Esophagus squamous epithelium (tissue), 5 donors: ENCODE data around the gene DNM3. TPM values are rescaled to one million over a fixed set of nuclear protein-coding genes. Genes with fewer than 3 reads are reported as not detected.

Experiments
- DNase-seq: peaks from one replicate; lab custom pipeline; 2025; lab: John Stamatoyannopoulos, UW
- H3K27ac ChIP-seq, 4 donors: fragments of 200-600 bp; sonication (generic); one replicate each; pipeline ENCODE4 v1.5.1; 2016 to 2019; ENCODE audit warnings: mild to moderate bottlenecking in 1 of 4
- H3K27me3 ChIP-seq, 4 donors: fragments of 200-600 bp; sonication (generic); 1 replicate in 3 of 4; 2 replicates in 1 of 4; pipeline versions ENCODE4 v1.5.1 to v1.6.0; 2017 to 2021; ENCODE audit warnings: antibody characterized with exemption in 1 of 4
- H3K36me3 ChIP-seq, 3 donors: fragments of 200-600 bp; sonication (generic); one replicate each; pipeline ENCODE4 v1.5.1; 2016 to 2019
- H3K4me1 ChIP-seq, 3 donors: fragments of 200-600 bp; sonication (generic); one replicate each; pipeline ENCODE4 v1.5.1; 2017 to 2019
- H3K4me3 ChIP-seq, 4 donors: fragments of 200-600 bp; sonication (generic); 1 replicate in 3 of 4; 2 replicates in 1 of 4; pipeline ENCODE4 v1.5.1; 2016 to 2019; ENCODE audit warnings: mild to moderate bottlenecking in 2 of 4, moderate library complexity in 1 of 4
- H3K9me3 ChIP-seq, 3 donors: fragments of 200-600 bp; sonication (generic); one replicate each; pipeline ENCODE4 v1.5.1; 2016 to 2019
- CTCF ChIP-seq, 6 experiments: fragments of 450-650 bp in 4 of 6; fragments of 200-600 bp in 2 of 6; sonication (generic) in 2 of 6; IDR thresholded peaks; one replicate each; pipeline ENCODE4 v1.5.1; 2016 to 2019; ENCODE audit warnings: antibody characterized with exemption in 6 of 6, mild to moderate bottlenecking in 4 of 6, moderate library complexity in 4 of 6
- POLR2A ChIP-seq, 4 donors: fragments of 450-650 bp; IDR thresholded peaks; one replicate each; pipeline ENCODE4 v1.6.1; 2017; ENCODE audit warnings: antibody characterized with exemption in 4 of 4, mild to moderate bottlenecking in 4 of 4, moderate library complexity in 3 of 4
- WGBS, 2 donors: methylation state at CpG; one replicate each; pipeline ENCODE4 v1.1.5; 2018; 5-methylcytosine and 5-hydroxymethylcytosine counted together
- intact Hi-C: fragments of 100-400 bp; cut with DNase I; formaldehyde crosslinking; loops from one replicate; pipeline ENCODE4 v1.15.0; 2022
- total RNA-seq, 4 donors: library from RNA; depleted of rRNA; stranded (reverse); fragments of >200 nt; gene quantifications; one replicate each; pipeline ENCODE4 v1.1.0, GENCODE V29; 2016
- donor health status: DM: yes; HTN: yes; CAD: no.

The DNM3 gene
- total RNA-seq, 4 donors from 2014 or later = 0.91 to 3.2 (median 1.8) TPM

GRCh38 chr1:171919891-171920887 is 78.9 kb downstream of the DNM3 start:
- intact Hi-C loops = no loop called here
- WGBS, 2 donors = 80 to 83% methylated on average over 5 of the region's 5 CpGs
- H3K9me3 ChIP-seq = no peaks in the 10 kb centered on the region

GRCh38 chr1:171922999-171923398 is 81.7 kb downstream of the DNM3 start:
- no peaks in the 10 kb centered on the region for H3K4me1 ChIP-seq
- no peak overlapping the region for H3K27ac ChIP-seq
- intact Hi-C loops = no loop called here
- TF ChIP-seq POLR2A (IDR thresholded peaks at IDR 0.05) (no peak), CTCF (IDR thresholded peaks at IDR 0.05) (no peak)
- no peak overlapping the region for H3K4me3 ChIP-seq
- no peak for DNase-seq
- WGBS, 2 donors = 48 to 66% methylated on average over 2 of the region's 2 CpGs
- no peaks in the 10 kb centered on the region for H3K27me3 ChIP-seq
- no peaks in the 10 kb centered on the region for H3K36me3 ChIP-seq
- H3K9me3 ChIP-seq = no peaks in the 10 kb centered on the region

More at GRCh38 chr1:171919891-171920887, 78.9 kb downstream of the DNM3 start:
- peaks cover 0 to 10% (median 0%) of the 10 kb centered on the region in 3 donors for H3K4me1 ChIP-seq
- H3K27me3 ChIP-seq = no peaks in the 10 kb centered on the region
- no peak for DNase-seq
- H3K4me3 ChIP-seq = no peak overlapping the region
- H3K36me3 ChIP-seq = no peaks in the 10 kb centered on the region
- TF ChIP-seq POLR2A (IDR thresholded peaks at IDR 0.05) = no peak
- TF ChIP-seq CTCF (IDR thresholded peaks at IDR 0.05) = no peak
- H3K27ac ChIP-seq = no peak overlapping the region

- H3K9me3 ChIP-seq = no peaks in the 10 kb centered on the region
- WGBS, 2 donors = 95% methylated on average over 2 of the region's 2 CpGs; no CpG with 5 or more reads in 1 of the 2 donors
- intact Hi-C loops = no loop called here
- no peak overlapping the region for H3K27ac ChIP-seq
- no peaks in the 10 kb centered on the region for H3K36me3 ChIP-seq
- H3K4me3 ChIP-seq = no peak overlapping the region
- DNase-seq = no peak
- no peak for TF ChIP-seq POLR2A (IDR thresholded peaks at IDR 0.05)
- TF ChIP-seq CTCF (IDR thresholded peaks at IDR 0.05) = no peak
- H3K27me3 ChIP-seq = no peaks in the 10 kb centered on the region
- H3K4me1 ChIP-seq = no peaks in the 10 kb centered on the region
Observed at GRCh38 chr1:171929121-171929520, 87.8 kb downstream of the DNM3 start.

GRCh38 chr1:171931752-171932151 is 90.5 kb downstream of the DNM3 start:
- intact Hi-C loops = no loop called here
- DNase-seq = no peak
- Histone ChIP-seq H3K36me3 (no peaks in the 10 kb centered on the region), H3K27me3 (no peaks in the 10 kb centered on the region), H3K4me3 (no peak overlapping the region), H3K27ac (no peak overlapping the region), H3K4me1 (no peaks in the 10 kb centered on the region), H3K9me3 (no peaks in the 10 kb centered on the region)
- TF ChIP-seq POLR2A (IDR thresholded peaks at IDR 0.05) (no peak), CTCF (IDR thresholded peaks at IDR 0.05) (no peak)

- Histone ChIP-seq H3K27me3 (no peaks in the 10 kb centered on the region), H3K4me1 (no peaks in the 10 kb centered on the region), H3K36me3 (no peaks in the 10 kb centered on the region), H3K4me3 (no peak overlapping the region), H3K9me3 (no peaks in the 10 kb centered on the region), H3K27ac (no peak overlapping the region)
- 63 to 91% methylated on average over 2 to 3 of the region's 3 CpGs for WGBS, 2 donors
- TF ChIP-seq CTCF (IDR thresholded peaks at IDR 0.05) (no peak), POLR2A (IDR thresholded peaks at IDR 0.05) (no peak)
- intact Hi-C loops = no loop called here
- no peak for DNase-seq
Observed at GRCh38 chr1:171934664-171935063, 93.4 kb downstream of the DNM3 start.
